Heart right ventricle (tissue), 16 donors: ENCODE measurements around the gene FRAS1. TPM values are rescaled to one million over a fixed set of nuclear protein-coding genes. Genes with fewer than 3 reads are reported as not detected.

ENCODE experiments used
- ATAC-seq, 8 donors: fragments of 200-7000 bp; cut with Tn5 transposase; one replicate each; pipeline ENCODE4 v1.9.1; 2020; ENCODE audit warnings: mild to moderate bottlenecking in 8 of 8, moderate library complexity in 8 of 8, moderate number of reproducible peaks in 1 of 8
- DNase-seq, 2 donors: peaks; one replicate each; pipeline ENCODE4 v3.0.0-alpha.2; 2020
- H3K27ac ChIP-seq, 10 donors: fragments of 200-600 bp; sonication (generic) in 2 of 10; one replicate each; pipeline versions ENCODE4 v1.5.0 to v1.8.0; 2020 to 2022; ENCODE audit warnings: mild to moderate bottlenecking in 3 of 10
- H3K27me3 ChIP-seq, 7 donors: fragments of 200-600 bp; one replicate each; pipeline ENCODE4 v1.8.0; 2021 to 2022; ENCODE audit warnings: mild to moderate bottlenecking in 2 of 7
- H3K36me3 ChIP-seq, 9 donors: fragments of 200-600 bp; sonication (generic) in 1 of 9; one replicate each; pipeline versions ENCODE4 v1.5.0 to v1.8.0; 2020 to 2022; ENCODE audit warnings: mild to moderate bottlenecking in 2 of 9
- H3K4me1 ChIP-seq, 9 donors: fragments of 200-600 bp; sonication (generic) in 1 of 9; one replicate each; pipeline versions ENCODE4 v1.5.0 to v1.8.0; 2020 to 2022; ENCODE audit warnings: mild to moderate bottlenecking in 4 of 9
- H3K4me3 ChIP-seq, 10 donors: fragments of 200-600 bp; sonication (generic) in 2 of 10; one replicate each; pipeline versions ENCODE4 v1.5.0 to v1.8.0; 2020 to 2022; ENCODE audit warnings: mild to moderate bottlenecking in 7 of 10, moderate library complexity in 2 of 10
- H3K9me3 ChIP-seq, 11 donors: fragments of 200-600 bp in 10 of 11; sonication (generic) in 2 of 11; one replicate each; pipeline versions ENCODE4 v1.5.0 to v1.8.0; 2013 to 2022; ENCODE audit warnings: mild to moderate bottlenecking in 2 of 11, control low read depth in 1 of 11, moderate library complexity in 1 of 11
- WGBS, 2 donors: extraction: QIAGEN DNeasy Blood & Tissue Kit; methylation state at CpG; one replicate each; pipeline ENCODE4 v1.1.7; 2013; ENCODE audit warnings: inconsistent platforms in 1 of 2; 5-methylcytosine and 5-hydroxymethylcytosine counted together
- intact Hi-C, 10 donors: fragments of 100-400 bp; cut with DNase I; formaldehyde crosslinking; loops; one replicate each; pipeline versions ENCODE4 v1.11.1 to v1.14.2; 2022
- polyA plus RNA-seq, 2 donors: library from polyadenylated mRNA; stranded (reverse); fragments of 200-250 nt; gene quantifications; one replicate each; pipeline ENCODE4 v1.2.3, GENCODE V29; 2013
- total RNA-seq, 10 donors: library from RNA; stranded (reverse); fragmentation: NEBNext Ultra II Directional in 3 of 10; extraction: Animal tissue kit (Norgen Biotek cat#: 25700) in 3 of 10; gene quantifications; one replicate each; pipeline versions ENCODE4 v1.2.1 to v1.2.4, GENCODE V29; 2021 to 2023
- TF ChIP-seq, protein P1 (sequence below), 9 donors: fragments of 200-600 bp; sonication (generic) in 2 of 9; IDR thresholded peaks; one replicate each; pipeline versions ENCODE4 v1.5.0 to v1.8.0; 2021 to 2022; ENCODE audit warnings: antibody characterized with exemption in 9 of 9, mild to moderate bottlenecking in 5 of 9, moderate library complexity in 1 of 9
- donor health status: Arrhythmogenic right ventricular cardiomyopathy.
- donor health status: ischemic (EF 13 %, LVEDD 7.1; RV severe dilation, severe dysfunction).
- donor health status: healthy with polysubstance abuse.
- donor health status: DM: no; HTN: yes; CAD: no.
- donor health status: DM: no; HTN: no; CAD: no.
- donor health status: ischemic (EF 25% LVEDD 6.9; RV normal size, moderate dysfunction).
- donor health status: ischemic (EF 25% LVEDD 5.7; RV mildly dilated, moderate dysfunction).
- donor health status: healthy.
- donor health status: DM: yes; HTN: yes; CAD: no.
- donor health status: Ischemic cardiomyopathy.
- donor health status: ischemic (EF 35%, LVEDD 5.7; RV mildly dilated, moderate dysfunction).
- donor health status: nonischemic (EF 11% LVEDD 7.7; RV severe dilation, severe dysfunction).
- donor health status: DM: yes; HTN: yes; CAD: no.
- donor health status: PGD.
- donor health status: ischemic (EF 29% LVEDD 5.4; RV normal size, mild dysfunction).
- donor health status: nonischemic (EF 23%, LVEDD 6.1; RV moderate dilation, normal function).

FRAS1 gene
- total and polyA plus RNA-seq, 12 donors, result 0.93 to 6.2 (median 3.1) TPM

- H3K36me3 ChIP-seq, result no peaks in the 10 kb centered on the region
- no peak for DNase-seq
- no peak overlapping the region for H3K4me3 ChIP-seq
- H3K9me3 ChIP-seq, result no peaks in the 10 kb centered on the region
- TF ChIP-seq, protein P1, sequence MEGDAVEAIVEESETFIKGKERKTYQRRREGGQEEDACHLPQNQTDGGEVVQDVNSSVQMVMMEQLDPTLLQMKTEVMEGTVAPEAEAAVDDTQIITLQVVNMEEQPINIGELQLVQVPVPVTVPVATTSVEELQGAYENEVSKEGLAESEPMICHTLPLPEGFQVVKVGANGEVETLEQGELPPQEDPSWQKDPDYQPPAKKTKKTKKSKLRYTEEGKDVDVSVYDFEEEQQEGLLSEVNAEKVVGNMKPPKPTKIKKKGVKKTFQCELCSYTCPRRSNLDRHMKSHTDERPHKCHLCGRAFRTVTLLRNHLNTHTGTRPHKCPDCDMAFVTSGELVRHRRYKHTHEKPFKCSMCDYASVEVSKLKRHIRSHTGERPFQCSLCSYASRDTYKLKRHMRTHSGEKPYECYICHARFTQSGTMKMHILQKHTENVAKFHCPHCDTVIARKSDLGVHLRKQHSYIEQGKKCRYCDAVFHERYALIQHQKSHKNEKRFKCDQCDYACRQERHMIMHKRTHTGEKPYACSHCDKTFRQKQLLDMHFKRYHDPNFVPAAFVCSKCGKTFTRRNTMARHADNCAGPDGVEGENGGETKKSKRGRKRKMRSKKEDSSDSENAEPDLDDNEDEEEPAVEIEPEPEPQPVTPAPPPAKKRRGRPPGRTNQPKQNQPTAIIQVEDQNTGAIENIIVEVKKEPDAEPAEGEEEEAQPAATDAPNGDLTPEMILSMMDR (IDR thresholded peaks at IDR 0.05), result no peak
- no peaks in the 10 kb centered on the region for H3K27me3 ChIP-seq
- H3K27ac ChIP-seq, result no peak overlapping the region
- intact Hi-C loops, result no loop called here
- 92 to 95% methylated on average over 2 of the region's 2 CpGs for WGBS, 2 donors
- H3K4me1 ChIP-seq, result peaks cover 0 to 8% (median 1%) of the 10 kb centered on the region in 9 donors
- ATAC-seq, result no peak
Observed at GRCh38 chr4:78331186-78331585, 274.1 kb downstream of the FRAS1 start.

GRCh38 chr4:78331965-78332364 is 274.8 kb downstream of the FRAS1 start:
- Histone ChIP-seq H3K4me3 (no peak overlapping the region), H3K36me3 (no peaks in the 10 kb centered on the region), H3K27me3 (no peaks in the 10 kb centered on the region), H3K4me1 (peaks cover 0 to 15% (median 3%) of the 10 kb centered on the region in 9 donors), H3K27ac (no peak overlapping the region), H3K9me3 (no peaks in the 10 kb centered on the region)
- ATAC-seq (no peak), DNase-seq (no peak)
- TF ChIP-seq, protein P1 (IDR thresholded peaks at IDR 0.05), result no peak
- 80 to 81% methylated on average over 5 of the region's 5 CpGs for WGBS, 2 donors
- intact Hi-C loops, result no loop called here

DNA sequence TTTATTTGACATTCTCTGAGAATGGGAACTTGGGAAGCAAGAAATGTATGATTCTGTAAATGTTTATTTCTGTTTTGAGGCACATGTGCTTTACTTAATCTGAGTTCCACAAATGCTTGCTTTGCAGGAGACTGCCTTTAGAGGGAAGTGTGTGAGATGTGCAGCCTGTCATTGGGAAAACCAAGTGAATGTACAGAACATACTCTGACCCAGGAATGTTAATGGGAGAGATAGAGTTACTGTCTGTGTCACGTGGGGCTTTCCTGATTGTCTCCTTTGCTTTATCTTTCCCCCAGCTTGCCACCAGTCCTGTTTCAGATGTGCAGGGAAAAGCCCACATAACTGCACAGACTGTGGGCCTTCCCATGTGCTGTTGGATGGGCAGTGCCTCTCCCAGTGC is 275.9 kb downstream of the FRAS1 start:
- Histone ChIP-seq H3K9me3 (no peaks in the 10 kb centered on the region), H3K4me3 (no peak overlapping the region), H3K27ac (no peak overlapping the region), H3K36me3 (no peaks in the 10 kb centered on the region), H3K27me3 (no peaks in the 10 kb centered on the region), H3K4me1 (peaks cover 0 to 15% (median 3%) of the 10 kb centered on the region in 9 donors)
- ATAC-seq (no peak), DNase-seq (no peak)
- 34 to 53% methylated on average over 1 of the region's 1 CpG for WGBS, 2 donors
- intact Hi-C loops, result no loop called here
- TF ChIP-seq, protein P1 (IDR thresholded peaks at IDR 0.05), result no peak

DNA sequence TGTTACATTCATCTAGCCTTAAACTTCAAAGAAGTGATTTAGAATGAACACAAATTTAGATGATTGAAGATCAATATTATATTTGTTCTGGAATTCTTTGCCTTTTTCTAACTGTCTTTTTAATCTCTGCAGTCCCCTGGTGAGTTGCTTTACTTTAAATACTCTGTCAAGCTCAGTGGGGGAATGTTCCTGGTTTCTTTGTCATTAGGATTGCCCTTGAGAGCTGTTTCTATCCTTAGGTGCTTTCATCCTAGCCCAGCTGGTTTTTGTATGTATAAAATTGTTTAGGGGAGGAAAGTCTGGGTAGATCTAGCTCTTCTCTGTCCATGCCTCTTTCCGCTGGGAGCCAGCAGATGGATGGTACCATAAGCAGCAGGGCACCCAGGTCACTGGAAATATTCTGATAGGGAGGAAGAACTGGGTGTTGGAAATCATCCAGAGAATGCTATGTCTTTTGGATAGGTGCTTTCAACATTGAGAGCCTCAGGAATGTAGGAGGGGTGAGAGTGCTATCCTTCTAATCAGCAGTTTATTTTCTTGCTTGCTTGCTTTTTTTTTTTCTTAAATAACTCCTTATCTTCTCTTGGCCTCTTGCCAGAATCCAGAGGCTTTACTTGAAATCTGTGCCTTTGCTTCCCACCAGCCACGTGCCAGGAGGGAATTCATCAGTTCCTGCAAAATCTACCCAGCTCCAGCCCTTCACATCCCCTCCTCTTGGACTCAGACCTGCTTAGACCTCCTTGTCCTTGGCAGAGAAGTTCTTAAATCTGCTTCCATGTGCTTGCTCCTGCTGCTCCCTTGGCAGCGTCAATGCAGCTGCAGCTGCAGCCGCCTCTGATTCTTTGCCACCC is 279.2 kb downstream of the FRAS1 start:
- no peaks in the 10 kb centered on the region for H3K27me3 ChIP-seq
- no peaks in the 10 kb centered on the region for H3K36me3 ChIP-seq
- WGBS, 2 donors, result 45 to 57% methylated on average over 4 of the region's 4 CpGs
- TF ChIP-seq, protein P1 (IDR thresholded peaks at IDR 0.05), result no peak
- DNase-seq (no peak), ATAC-seq (peak in 2 of 8 donors; percentile 33 to 54)
- H3K4me1 ChIP-seq, result peaks cover 0 to 15% (median 3%) of the 10 kb centered on the region in 9 donors
- no peak overlapping the region for H3K27ac ChIP-seq
- no peaks in the 10 kb centered on the region for H3K9me3 ChIP-seq
- intact Hi-C loops, result no loop called here
- no peak overlapping the region for H3K4me3 ChIP-seq
